CD4-positive, alpha-beta T cell (primary cell): Measurements from ENCODE around the gene SPTBN4. TPM values are rescaled to one million over a fixed set of nuclear protein-coding genes. Genes with fewer than 3 reads are reported as not detected.

Experiments
- ATAC-seq: fragments of 200-7000 bp; cut with Tn5 transposase; one replicate; pipeline ENCODE4 v1.10.0; 2022; ENCODE audit warnings: mild to moderate bottlenecking; ENCODE audit not compliant: poor library complexity
- CTCF ChIA-PET: fragments of 350-600 bp; sonication (Branson Sonifier 250); formaldehyde crosslinking; loops from one replicate; lab custom pipeline; 2021; ENCODE audit warnings: antibody characterized with exemption, inconsistent platforms; lab: Charles Lee
- POLR2A ChIA-PET: fragments of 350-600 bp; sonication (Branson Sonifier 250); formaldehyde crosslinking; loops from one replicate; lab custom pipeline; 2021; ENCODE audit warnings: antibody characterized with exemption, inconsistent platforms; lab: Charles Lee
- DNase-seq, 14 experiments: peaks; one replicate each; pipeline ENCODE4 v3.0.0-alpha.2; 2013 to 2020; ENCODE audit warnings: mixed read lengths in 2 of 14
- H3K27ac ChIP-seq, 2 donors: one replicate each; pipeline versions ENCODE4 v1.5.1 to v1.7.0; 2013; ENCODE audit warnings: low read length in 2 of 2, low read depth in 1 of 2, mild to moderate bottlenecking in 1 of 2
- H3K27me3 ChIP-seq, 2 experiments: 1 replicate in 1 of 2; 2 replicates in 1 of 2; pipeline versions ENCODE4 v1.6.1 to v1.7.0; 2013; ENCODE audit warnings: low read length in 2 of 2, control low read depth in 1 of 2, mild to moderate bottlenecking in 1 of 2, moderate library complexity in 1 of 2; ENCODE audit not compliant: insufficient read depth in 2 of 2, control insufficient read depth in 1 of 2
- H3K36me3 ChIP-seq: one replicate; pipeline ENCODE4 v1.6.1; 2013; ENCODE audit warnings: low read length, control low read depth; ENCODE audit not compliant: insufficient read depth
- H3K4me1 ChIP-seq: one replicate; pipeline ENCODE4 v1.6.1; 2013; ENCODE audit warnings: low read length, control low read depth; ENCODE audit not compliant: insufficient read depth
- H3K4me3 ChIP-seq: one replicate; pipeline ENCODE4 v1.5.1; 2013; ENCODE audit warnings: mild to moderate bottlenecking, low read length, moderate library complexity
- H3K9me3 ChIP-seq, 2 experiments: 1 replicate in 1 of 2; 2 replicates in 1 of 2; pipeline versions ENCODE4 v1.6.1 to v1.7.0; 2013; ENCODE audit warnings: low read length in 2 of 2, mild to moderate bottlenecking in 2 of 2, control low read depth in 1 of 2, moderate library complexity in 1 of 2; ENCODE audit not compliant: control insufficient read depth in 1 of 2, insufficient read depth in 1 of 2
- H3K27ac Mint-ChIP-seq: one replicate; pipeline ENCODE4 v1.8.0; 2020; ENCODE audit warnings: mixed read lengths
- H3K27me3 Mint-ChIP-seq: one replicate; pipeline ENCODE4 v1.8.0; 2021; ENCODE audit warnings: mixed read lengths
- H3K36me3 Mint-ChIP-seq: one replicate; pipeline ENCODE4 v1.8.0; 2021; ENCODE audit warnings: low read depth, mixed read lengths
- H3K4me1 Mint-ChIP-seq: one replicate; pipeline ENCODE4 v1.8.0; 2021; ENCODE audit warnings: low read depth, mixed read lengths
- H3K4me3 Mint-ChIP-seq: one replicate; pipeline ENCODE4 v1.8.0; 2020; ENCODE audit warnings: mild to moderate bottlenecking, mixed read lengths
- H3K9me3 Mint-ChIP-seq: one replicate; pipeline ENCODE4 v1.8.0; 2020; ENCODE audit warnings: mixed read lengths
- CTCF ChIP-seq: fragments of 200-600 bp; IDR thresholded peaks from one replicate; pipeline ENCODE4 v1.8.0; 2022; ENCODE audit warnings: antibody characterized with exemption, mild to moderate bottlenecking
- intact Hi-C, 2 experiments: fragments of 100-400 bp; cut with DNase I in 1 of 2; cut with micrococcal nuclease in 1 of 2; formaldehyde crosslinking; loops; one replicate each; pipeline versions ENCODE4 v1.15.1 to v1.9.0; 2023 to 2025; cut with DNase I, micrococcal nuclease
- total RNA-seq, 174 experiments: library from RNA in 2 of 174; stranded (reverse) in 2 of 174; gene quantifications; one replicate each; pipeline ENCODE4 v1.2.3 and lab custom pipeline; 2021 to 2026

Gene SPTBN4
- total RNA-seq, 2 experiments from 2014 or later = 0.59 to 0.88 TPM

GRCh38 chr19:40422748-40423566 lies 43.8 kb upstream of the SPTBN4 start:
- Histone ChIP-seq H3K36me3 (peaks cover 11% of the 10 kb centered on the region), H3K27ac (peak overlapping the region in 1 of 2 donors; percentile 83), H3K4me3 (no peak overlapping the region), H3K9me3 (no peaks in the 10 kb centered on the region), H3K4me1 (peaks cover 50% of the 10 kb centered on the region), H3K27me3 (no peaks in the 10 kb centered on the region)
- Mint-ChIP-seq H3K4me3 (peak overlapping the region; percentile 93), H3K27me3 (no peaks in the 10 kb centered on the region), H3K4me1 (peaks cover 40% of the 10 kb centered on the region), H3K27ac (peak overlapping the region; percentile 91), H3K36me3 (peaks cover 23% of the 10 kb centered on the region), H3K9me3 (no peaks in the 10 kb centered on the region)
- CTCF ChIA-PET = no interaction called here
- intact Hi-C loops = loop anchor here (1.0 to 10.0 kb wide), 4 partner anchors 74 to 588 kb away; partner anchors contain the start of genes DYRK1B (in 1 of the 2) and LTBP4 (in 1 of the 2)
- DNase-seq (peak in 1 of 14 experiments; percentile 38), ATAC-seq (no peak)
- POLR2A ChIA-PET = interaction anchor here (0.9 to 6.3 kb wide), 3 partner anchors 21 to 42 kb away, joined by 3 to 71 read pairs (median 42); partner anchors contain the start of genes BLVRB, SERTAD3 and SPTBN4
- no peak for TF ChIP-seq CTCF

- POLR2A ChIA-PET = interaction anchor here (6.3 kb wide), 1 partner anchor 20 kb away, joined by 71 read pairs; the partner anchor contains the start of gene SERTAD3
These were observed 42.9 kb upstream of the SPTBN4 start for GRCh38 chr19:40423938-40424337.

More at GRCh38 chr19:40423938-40424337, 42.9 kb upstream of the SPTBN4 start:
- peaks cover 50% of the 10 kb centered on the region for H3K4me1 ChIP-seq
- no peak overlapping the region for H3K27ac ChIP-seq
- no peak for TF ChIP-seq CTCF
- no peak for ATAC-seq
- H3K9me3 Mint-ChIP-seq = no peaks in the 10 kb centered on the region
- peak overlapping the region; percentile 91 for H3K27ac Mint-ChIP-seq
- no peaks in the 10 kb centered on the region for H3K27me3 Mint-ChIP-seq
- peaks cover 11% of the 10 kb centered on the region for H3K36me3 ChIP-seq
- intact Hi-C loops = loop anchor here (1.0 to 10.0 kb wide), 5 partner anchors 43 to 589 kb away; partner anchors contain the start of genes DYRK1B (in 1 of the 2), LTBP4 (in 1 of the 2) and SPTBN4 (in 1 of the 2)
- peaks cover 40% of the 10 kb centered on the region for H3K4me1 Mint-ChIP-seq
- no peaks in the 10 kb centered on the region for H3K27me3 ChIP-seq
- H3K4me3 Mint-ChIP-seq = peak overlapping the region; percentile 61
- H3K9me3 ChIP-seq = no peaks in the 10 kb centered on the region
- no peak overlapping the region for H3K4me3 ChIP-seq
- CTCF ChIA-PET = no interaction called here
- peaks cover 23% of the 10 kb centered on the region for H3K36me3 Mint-ChIP-seq
- no peak for DNase-seq
